Activated naive CD4-positive, alpha-beta T cell treated with anti-CD3 and anti-CD28 coated beads, Interleukin-2, amount 10 ng/mL, durations not matched to agents 7 days and 5 days (primary cell): ENCODE measurements around the gene GJD2.

Source experiments
- CTCF ChIA-PET: fragments of 350-600 bp; sonication (Branson Sonifier 250); formaldehyde crosslinking; loops from one replicate; lab custom pipeline; 2021; ENCODE audit warnings: antibody characterized with exemption; lab: Charles Lee
- DNase-seq: peaks from one replicate; pipeline ENCODE4 v3.0.0-alpha.2; 2020
- H3K27ac Mint-ChIP-seq: one replicate; pipeline ENCODE4 v1.8.0; 2021; ENCODE audit warnings: mild to moderate bottlenecking, moderate library complexity, mixed read lengths
- H3K27me3 Mint-ChIP-seq: one replicate; pipeline ENCODE4 v1.8.0; 2021; ENCODE audit warnings: mild to moderate bottlenecking, mixed read lengths
- H3K36me3 Mint-ChIP-seq: one replicate; pipeline ENCODE4 v1.8.0; 2021; ENCODE audit warnings: mixed read lengths
- H3K4me1 Mint-ChIP-seq: one replicate; pipeline ENCODE4 v1.8.0; 2021; ENCODE audit warnings: mixed read lengths
- H3K4me3 Mint-ChIP-seq: one replicate; pipeline ENCODE4 v1.8.0; 2021; ENCODE audit warnings: mild to moderate bottlenecking, moderate library complexity, mixed read lengths
- H3K9me3 Mint-ChIP-seq: one replicate; pipeline ENCODE4 v1.8.0; 2021; ENCODE audit warnings: mixed read lengths

The GJD2 gene

GRCh38 chr15:34755419-34755773 lies 598 bp upstream of the GJD2 start:
- peaks cover 64% of the 10 kb centered on the region for H3K27me3 Mint-ChIP-seq
- no peak for DNase-seq
- no peak overlapping the region for H3K27ac Mint-ChIP-seq
- peaks cover 5% of the 10 kb centered on the region for H3K4me1 Mint-ChIP-seq
- no peak overlapping the region for H3K4me3 Mint-ChIP-seq
- CTCF ChIA-PET = no interaction called here
- no peaks in the 10 kb centered on the region for H3K9me3 Mint-ChIP-seq
- no peaks in the 10 kb centered on the region for H3K36me3 Mint-ChIP-seq

DNA sequence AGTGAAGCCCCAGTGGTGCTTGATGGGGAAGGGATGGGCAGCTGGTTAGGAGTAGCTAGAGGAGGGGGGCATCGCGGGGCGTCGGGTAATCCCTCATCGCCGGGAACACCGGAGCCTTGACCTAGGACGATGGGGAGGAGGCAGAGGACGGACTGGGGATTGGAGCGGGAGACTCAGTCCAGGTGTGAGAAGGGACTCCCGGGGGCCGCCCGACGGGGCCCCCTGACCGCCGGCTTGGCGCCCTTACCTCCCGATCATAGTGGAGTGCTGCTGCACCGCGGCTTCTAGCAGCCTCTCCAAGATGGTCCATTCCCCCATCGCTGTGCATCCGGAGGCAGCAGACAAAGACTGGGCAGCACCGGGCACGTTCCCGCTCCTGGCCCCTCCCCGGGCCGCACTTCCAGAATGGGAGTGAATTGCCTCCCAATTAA lies 612 bp downstream of the GJD2 start:
- H3K27ac Mint-ChIP-seq = no peak overlapping the region
- H3K4me1 Mint-ChIP-seq = peaks cover 5% of the 10 kb centered on the region
- no peak for DNase-seq
- CTCF ChIA-PET = no interaction called here
- no peak overlapping the region for H3K4me3 Mint-ChIP-seq
- H3K36me3 Mint-ChIP-seq = no peaks in the 10 kb centered on the region
- no peaks in the 10 kb centered on the region for H3K9me3 Mint-ChIP-seq
- H3K27me3 Mint-ChIP-seq = peaks cover 61% of the 10 kb centered on the region

GRCh38 chr15:34753236-34753894 lies 1.4 kb downstream of the GJD2 start:
- peak; percentile 23 for DNase-seq
- no peak overlapping the region for H3K27ac Mint-ChIP-seq
- H3K27me3 Mint-ChIP-seq = peaks cover 59% of the 10 kb centered on the region
- CTCF ChIA-PET = no interaction called here
- H3K36me3 Mint-ChIP-seq = no peaks in the 10 kb centered on the region
- no peaks in the 10 kb centered on the region for H3K9me3 Mint-ChIP-seq
- no peak overlapping the region for H3K4me3 Mint-ChIP-seq
- peaks cover 5% of the 10 kb centered on the region for H3K4me1 Mint-ChIP-seq

- no peaks in the 10 kb centered on the region for H3K36me3 Mint-ChIP-seq
- peaks cover 35% of the 10 kb centered on the region for H3K27me3 Mint-ChIP-seq
- H3K4me1 Mint-ChIP-seq = peaks cover 5% of the 10 kb centered on the region
- H3K27ac Mint-ChIP-seq = no peak overlapping the region
- no peak overlapping the region for H3K4me3 Mint-ChIP-seq
- CTCF ChIA-PET = no interaction called here
- H3K9me3 Mint-ChIP-seq = no peaks in the 10 kb centered on the region
- no peak for DNase-seq
These were observed 5.1 kb downstream of the GJD2 start for GRCh38 chr15:34749691-34750090.

DNA sequence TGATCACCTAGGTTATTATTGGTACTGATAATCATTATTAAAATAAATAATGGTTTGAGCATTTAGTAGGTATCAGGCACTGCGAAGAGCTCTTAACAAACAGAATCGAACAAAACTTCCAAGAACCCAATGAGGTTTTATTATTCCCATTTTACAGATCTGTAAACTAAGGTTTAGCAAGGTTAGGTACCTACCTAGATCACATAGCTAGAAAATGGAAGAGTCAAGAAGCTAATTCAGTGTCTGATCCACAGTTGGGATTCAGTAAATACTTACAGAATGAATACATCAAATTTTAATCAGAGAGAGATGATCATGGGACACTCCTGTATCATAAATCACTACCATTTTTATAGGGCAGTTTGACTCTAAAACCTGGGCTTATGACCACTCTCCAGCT lies 15.5 kb downstream of the GJD2 start:
- CTCF ChIA-PET = no interaction called here
- DNase-seq = no peak
- Mint-ChIP-seq H3K4me3 (no peak overlapping the region), H3K36me3 (no peaks in the 10 kb centered on the region), H3K27ac (no peak overlapping the region), H3K4me1 (no peaks in the 10 kb centered on the region), H3K27me3 (peaks cover 19% of the 10 kb centered on the region), H3K9me3 (no peaks in the 10 kb centered on the region)

- no peaks in the 10 kb centered on the region for H3K36me3 Mint-ChIP-seq
- no peak for DNase-seq
- no peaks in the 10 kb centered on the region for H3K4me1 Mint-ChIP-seq
- CTCF ChIA-PET = interaction anchor here (2.3 kb wide), 1 partner anchor 29 kb away, joined by 8 read pairs; no protein-coding TSS in a partner anchor
- H3K27ac Mint-ChIP-seq = no peak overlapping the region
- no peaks in the 10 kb centered on the region for H3K9me3 Mint-ChIP-seq
- no peak overlapping the region for H3K4me3 Mint-ChIP-seq
- H3K27me3 Mint-ChIP-seq = peaks cover 15% of the 10 kb centered on the region
These were observed 16.8 kb downstream of the GJD2 start for GRCh38 chr15:34738002-34738401.

DNA sequence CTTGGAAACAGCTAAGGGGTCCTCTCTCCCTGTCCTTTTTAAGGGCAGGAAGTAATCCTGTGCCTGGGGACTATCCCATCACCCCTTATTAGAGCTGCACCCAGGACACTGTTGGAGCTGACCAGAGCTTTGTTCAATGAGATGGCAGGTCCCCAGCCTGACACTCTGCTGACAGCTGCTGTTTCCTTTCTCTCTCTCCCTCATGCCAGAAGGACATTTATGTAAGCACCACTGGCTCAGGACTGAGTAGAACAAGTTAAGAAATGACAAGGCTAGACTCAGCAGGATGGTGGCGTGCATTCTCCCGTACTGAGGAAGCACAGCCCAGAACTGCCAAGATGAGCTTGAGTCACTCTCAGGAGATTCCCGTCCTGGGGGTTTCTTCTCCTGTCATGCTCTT lies 17.3 kb downstream of the GJD2 start:
- no peaks in the 10 kb centered on the region for H3K36me3 Mint-ChIP-seq
- no peak overlapping the region for H3K4me3 Mint-ChIP-seq
- no peaks in the 10 kb centered on the region for H3K4me1 Mint-ChIP-seq
- DNase-seq = no peak
- no peak overlapping the region for H3K27ac Mint-ChIP-seq
- CTCF ChIA-PET = interaction anchor here (2.3 kb wide), 1 partner anchor 29 kb away, joined by 8 read pairs; no protein-coding TSS in a partner anchor
- H3K9me3 Mint-ChIP-seq = no peaks in the 10 kb centered on the region
- H3K27me3 Mint-ChIP-seq = peaks cover 18% of the 10 kb centered on the region

- H3K4me1 Mint-ChIP-seq = no peaks in the 10 kb centered on the region
- H3K4me3 Mint-ChIP-seq = no peak overlapping the region
- H3K27me3 Mint-ChIP-seq = peaks cover 21% of the 10 kb centered on the region
- no peak overlapping the region for H3K27ac Mint-ChIP-seq
- H3K36me3 Mint-ChIP-seq = no peaks in the 10 kb centered on the region
- CTCF ChIA-PET = no interaction called here
- no peaks in the 10 kb centered on the region for H3K9me3 Mint-ChIP-seq
- DNase-seq = no peak
These were observed 20.5 kb downstream of the GJD2 start for GRCh38 chr15:34734303-34734702.

DNA sequence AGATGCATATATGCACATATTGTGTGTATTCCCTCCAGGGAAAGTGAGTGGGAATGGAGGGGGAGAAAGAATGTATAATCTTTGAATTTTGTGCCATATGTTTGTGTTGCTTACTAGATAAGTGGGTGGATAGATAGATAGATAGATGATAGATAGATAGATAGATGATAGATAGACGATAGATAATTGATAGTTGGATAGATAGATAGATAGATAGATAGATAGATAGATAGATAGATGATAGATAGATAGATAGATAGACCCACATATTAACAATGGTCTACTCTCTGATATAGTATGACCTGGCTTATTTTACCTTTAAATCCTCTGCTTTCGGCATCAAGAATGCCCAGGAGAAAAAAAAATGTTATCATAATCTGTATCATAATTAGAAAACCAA lies 21.2 kb downstream of the GJD2 start:
- Mint-ChIP-seq H3K4me1 (no peaks in the 10 kb centered on the region), H3K4me3 (no peak overlapping the region), H3K27me3 (peaks cover 21% of the 10 kb centered on the region), H3K9me3 (no peaks in the 10 kb centered on the region), H3K27ac (no peak overlapping the region), H3K36me3 (no peaks in the 10 kb centered on the region)
- DNase-seq = no peak
- CTCF ChIA-PET = no interaction called here

DNA sequence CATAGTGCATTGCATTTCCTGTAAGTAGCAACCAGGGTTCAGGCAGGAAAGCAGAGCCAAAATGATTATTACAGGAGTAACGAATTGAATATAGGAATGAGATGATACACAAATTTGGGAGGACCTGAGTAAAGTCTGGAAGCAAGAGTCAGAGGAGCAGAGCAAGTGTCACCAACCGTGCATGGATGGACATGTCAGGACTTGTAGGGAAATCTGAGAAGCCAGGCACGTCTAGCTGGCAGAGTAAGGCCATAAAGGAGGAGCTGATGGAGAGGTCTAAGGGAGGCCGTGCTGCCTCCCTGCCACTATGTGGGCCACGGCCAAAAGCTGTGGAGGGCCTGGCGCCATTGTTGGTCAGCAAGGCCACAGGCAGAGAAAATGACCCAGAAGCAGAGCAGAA lies 22.4 kb downstream of the GJD2 start:
- Mint-ChIP-seq H3K27me3 (peaks cover 21% of the 10 kb centered on the region), H3K4me1 (no peaks in the 10 kb centered on the region), H3K36me3 (no peaks in the 10 kb centered on the region), H3K4me3 (no peak overlapping the region), H3K27ac (no peak overlapping the region), H3K9me3 (no peaks in the 10 kb centered on the region)
- DNase-seq = no peak
- CTCF ChIA-PET = no interaction called here

DNA sequence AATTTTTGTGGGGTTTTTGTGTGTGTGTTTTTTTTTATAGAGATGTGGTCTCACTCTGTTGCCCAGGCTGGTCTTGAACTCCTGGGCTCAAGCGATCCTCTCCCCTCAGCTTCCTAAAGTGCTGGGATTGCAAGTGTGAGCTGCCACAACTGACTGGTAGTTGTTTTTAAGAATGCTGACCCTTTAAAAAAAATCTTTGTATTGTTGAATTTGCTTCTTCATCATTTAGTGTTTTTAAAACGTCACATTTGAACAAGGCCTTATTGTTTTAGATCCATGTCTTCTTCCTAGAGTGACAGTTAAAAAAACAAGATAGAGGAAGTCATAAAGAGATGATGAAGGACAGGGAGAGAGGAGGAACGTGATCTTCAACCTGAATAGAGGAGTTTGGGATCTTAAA lies 24.1 kb downstream of the GJD2 start:
- no peaks in the 10 kb centered on the region for H3K4me1 Mint-ChIP-seq
- no peak overlapping the region for H3K27ac Mint-ChIP-seq
- H3K36me3 Mint-ChIP-seq = no peaks in the 10 kb centered on the region
- no peak for DNase-seq
- CTCF ChIA-PET = no interaction called here
- H3K4me3 Mint-ChIP-seq = no peak overlapping the region
- no peaks in the 10 kb centered on the region for H3K9me3 Mint-ChIP-seq
- peaks cover 19% of the 10 kb centered on the region for H3K27me3 Mint-ChIP-seq

GRCh38 chr15:34729886-34730285 lies 24.9 kb downstream of the GJD2 start:
- no peak overlapping the region for H3K27ac Mint-ChIP-seq
- no peaks in the 10 kb centered on the region for H3K9me3 Mint-ChIP-seq
- H3K27me3 Mint-ChIP-seq = peaks cover 19% of the 10 kb centered on the region
- H3K4me3 Mint-ChIP-seq = no peak overlapping the region
- no peaks in the 10 kb centered on the region for H3K36me3 Mint-ChIP-seq
- no peaks in the 10 kb centered on the region for H3K4me1 Mint-ChIP-seq
- CTCF ChIA-PET = no interaction called here
- no peak for DNase-seq

DNA sequence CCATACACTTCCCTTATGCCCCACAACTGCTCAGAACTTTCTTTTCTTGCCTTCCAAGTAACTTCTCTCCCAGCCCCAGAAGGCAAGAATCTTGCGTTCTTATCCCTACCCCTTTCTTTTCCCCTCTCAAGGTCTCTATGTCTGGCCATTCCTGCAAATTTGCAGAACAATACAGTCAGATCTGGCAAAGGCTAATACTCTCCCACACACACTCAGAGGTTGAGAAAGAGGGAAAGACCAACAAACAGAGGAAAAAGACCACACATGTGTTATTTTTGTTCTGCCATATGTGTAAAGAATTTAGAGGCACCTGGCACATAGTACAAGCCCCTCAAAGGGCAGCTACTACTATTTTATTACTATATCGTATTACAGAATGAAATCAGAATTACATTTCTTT lies 25.7 kb downstream of the GJD2 start:
- Mint-ChIP-seq H3K27ac (no peak overlapping the region), H3K27me3 (peaks cover 22% of the 10 kb centered on the region), H3K4me1 (no peaks in the 10 kb centered on the region), H3K9me3 (no peaks in the 10 kb centered on the region), H3K36me3 (no peaks in the 10 kb centered on the region), H3K4me3 (no peak overlapping the region)
- CTCF ChIA-PET = no interaction called here
- no peak for DNase-seq

GRCh38 chr15:34726406-34727100 lies 28.2 kb downstream of the GJD2 start:
- H3K4me3 Mint-ChIP-seq = no peak overlapping the region
- DNase-seq = no peak
- no peak overlapping the region for H3K27ac Mint-ChIP-seq
- H3K9me3 Mint-ChIP-seq = no peaks in the 10 kb centered on the region
- CTCF ChIA-PET = no interaction called here
- no peaks in the 10 kb centered on the region for H3K4me1 Mint-ChIP-seq
- no peaks in the 10 kb centered on the region for H3K36me3 Mint-ChIP-seq
- H3K27me3 Mint-ChIP-seq = peaks cover 41% of the 10 kb centered on the region

DNA sequence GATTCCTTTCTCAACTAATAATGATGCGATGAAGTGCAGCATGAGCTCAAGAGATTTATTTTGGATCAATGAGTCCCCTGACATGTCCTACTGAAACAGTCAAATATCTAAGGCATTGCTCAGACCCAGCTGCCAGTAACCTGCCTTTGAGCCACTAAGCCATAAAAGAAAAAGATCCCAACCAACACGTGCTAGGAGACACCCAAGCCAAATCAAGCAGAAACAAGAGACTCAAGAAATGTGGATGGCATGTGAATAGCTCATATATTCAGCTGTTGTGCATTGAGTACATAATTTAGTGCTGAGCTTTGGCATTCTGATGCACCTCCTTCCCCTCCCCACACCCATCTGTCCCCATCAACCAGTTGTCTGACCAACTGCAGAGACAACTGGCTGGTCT lies 29.2 kb downstream of the GJD2 start:
- H3K4me3 Mint-ChIP-seq = no peak overlapping the region
- no peaks in the 10 kb centered on the region for H3K36me3 Mint-ChIP-seq
- H3K27me3 Mint-ChIP-seq = peaks cover 45% of the 10 kb centered on the region
- no peak for DNase-seq
- CTCF ChIA-PET = no interaction called here
- no peaks in the 10 kb centered on the region for H3K9me3 Mint-ChIP-seq
- no peak overlapping the region for H3K27ac Mint-ChIP-seq
- no peaks in the 10 kb centered on the region for H3K4me1 Mint-ChIP-seq
